SK-MEL-5 (cell line): ENCODE measurements around the gene FCHO2. TPM values are rescaled to one million over a fixed set of nuclear protein-coding genes. Genes with fewer than 3 reads are reported as not detected.
A peak's percentile ranks its signal among the peaks of the same experiment; 100 is the strongest.

Experiments used
- DNase-seq: peaks from one replicate; pipeline ENCODE4 v3.0.0-alpha.2; 2016; ENCODE audit warnings: low read depth, low spot score
- in situ Hi-C: cut with HindIII; loops from 2 replicates; pipeline ENCODE4 v1.10.0; 2016; ENCODE audit warnings: low sequenced_read_pairs, high pct_unique_total_duplicates, low pct_unique_long_range_greater_than_20kb
- total RNA-seq: library from RNA; depleted of rRNA; stranded (reverse); fragments of >200 nt; shearing (Covaris generic); gene quantifications from 2 replicates; pipeline ENCODE4 v1.2.3, GENCODE V29; 2014

The FCHO2 gene
- total RNA-seq, 1 experiment from 2014 or later = 6.7 TPM

DNA sequence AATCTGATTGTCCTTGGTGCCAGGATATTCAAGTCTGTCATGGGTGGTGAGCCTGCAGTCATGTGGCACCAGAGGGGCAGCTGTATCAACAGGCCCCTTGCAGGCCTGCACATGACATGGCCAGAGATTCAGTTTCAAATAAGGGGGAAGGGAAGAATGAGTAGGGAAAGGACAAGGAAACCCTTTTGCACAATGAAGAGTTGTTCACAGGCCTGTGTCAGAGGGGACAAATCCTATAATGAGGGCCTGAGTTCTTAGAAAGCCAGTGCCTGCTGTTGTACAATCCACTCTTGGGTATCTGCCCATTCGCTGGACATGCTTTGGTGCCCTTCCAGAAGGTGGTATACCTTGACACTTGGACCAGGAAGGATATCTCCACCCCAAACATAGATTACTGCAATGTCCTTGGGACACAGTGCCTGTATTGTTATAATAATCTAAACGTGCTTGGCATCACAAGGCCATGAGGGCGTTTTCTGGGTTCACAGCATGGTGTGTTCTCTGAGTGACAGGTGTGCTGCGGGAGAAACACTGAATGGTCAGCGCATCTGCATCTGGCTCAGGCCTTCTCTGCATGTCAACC, 162.6 kb downstream of the FCHO2 start:
- DNase-seq = peak; percentile 63
- in situ Hi-C loops = no loop called here

- in situ Hi-C loops = no loop called here
- no peak for DNase-seq
Observed at GRCh38 chr5:73119451-73120157, 163.8 kb downstream of the FCHO2 start.

- in situ Hi-C loops = no loop called here
- peak; percentile 21 for DNase-seq
Observed at GRCh38 chr5:73120222-73121118, 164.6 kb downstream of the FCHO2 start, which contains the start of gene TMEM171. Gene TMEM171, plus strand, starts transcription at chr5:73120575. Its CDS starts 2,799 bp downstream, at chr5:73123374.

DNA sequence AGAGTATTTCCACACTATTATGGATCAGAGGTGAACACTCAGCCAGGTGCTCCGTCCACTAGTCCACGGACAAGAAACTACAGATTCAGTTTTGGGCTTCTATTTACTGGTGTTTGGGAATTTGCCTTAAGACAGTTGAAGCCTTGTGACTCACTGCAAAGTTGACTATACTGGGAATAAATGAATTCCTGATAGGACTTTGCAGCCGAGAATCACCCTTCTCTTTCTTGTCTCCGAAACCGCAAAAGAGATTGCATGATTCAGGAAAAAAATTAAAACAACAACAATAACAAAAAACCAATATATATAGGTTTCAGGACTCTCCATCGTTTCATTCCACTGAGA, 165.2 kb downstream of the FCHO2 start:
- in situ Hi-C loops = no loop called here
- DNase-seq = no peak

GRCh38 chr5:73122875-73123810, 167.3 kb downstream of the FCHO2 start:
- in situ Hi-C loops = no loop called here
- DNase-seq = peak; percentile 16

- DNase-seq = no peak
- in situ Hi-C loops = no loop called here
Observed at GRCh38 chr5:73125289-73125688, 169.4 kb downstream of the FCHO2 start.

DNA sequence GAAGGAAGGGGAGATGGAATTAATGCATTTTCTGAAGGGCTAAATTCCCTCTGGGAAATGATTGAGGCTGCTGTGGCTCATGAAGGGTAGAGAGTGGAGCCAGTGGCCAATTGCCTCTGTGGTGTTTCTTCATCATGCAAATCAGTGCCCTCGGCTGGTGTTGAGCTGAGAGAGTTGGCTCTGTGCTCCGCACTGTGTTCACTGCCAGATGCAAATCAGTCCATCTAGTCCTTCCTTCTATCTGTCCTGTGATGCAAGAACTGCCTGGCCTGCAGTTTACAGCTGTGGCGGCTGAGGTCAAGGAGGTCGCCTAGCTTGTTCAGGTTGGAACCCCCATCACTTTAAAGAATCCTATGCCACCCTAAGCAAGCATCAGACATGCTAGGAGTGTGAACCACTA, 170.5 kb downstream of the FCHO2 start:
- in situ Hi-C loops = no loop called here

DNA sequence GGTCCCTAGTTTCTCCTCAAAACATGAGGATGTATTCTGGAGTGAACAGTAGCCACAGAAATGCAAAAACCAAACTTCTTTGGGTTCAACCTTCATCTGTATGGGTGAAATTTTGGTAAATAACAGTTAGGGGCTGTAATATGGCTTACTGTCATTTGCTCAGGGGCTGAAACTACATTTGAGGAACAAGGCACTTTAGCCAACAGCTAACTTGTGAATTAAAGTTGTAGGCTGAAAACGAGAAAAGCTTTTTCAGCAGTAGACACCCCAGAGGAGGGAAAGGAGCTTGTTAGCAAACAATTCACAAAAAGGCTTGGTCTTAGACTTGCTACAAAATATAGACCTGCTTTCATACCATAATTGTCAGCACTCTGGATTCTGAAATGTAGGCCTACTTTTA, 171.1 kb downstream of the FCHO2 start:
- no peak for DNase-seq
- in situ Hi-C loops = no loop called here

More for the DNA sequence above, 170.5 kb downstream of the FCHO2 start:
- no peak for DNase-seq

DNA sequence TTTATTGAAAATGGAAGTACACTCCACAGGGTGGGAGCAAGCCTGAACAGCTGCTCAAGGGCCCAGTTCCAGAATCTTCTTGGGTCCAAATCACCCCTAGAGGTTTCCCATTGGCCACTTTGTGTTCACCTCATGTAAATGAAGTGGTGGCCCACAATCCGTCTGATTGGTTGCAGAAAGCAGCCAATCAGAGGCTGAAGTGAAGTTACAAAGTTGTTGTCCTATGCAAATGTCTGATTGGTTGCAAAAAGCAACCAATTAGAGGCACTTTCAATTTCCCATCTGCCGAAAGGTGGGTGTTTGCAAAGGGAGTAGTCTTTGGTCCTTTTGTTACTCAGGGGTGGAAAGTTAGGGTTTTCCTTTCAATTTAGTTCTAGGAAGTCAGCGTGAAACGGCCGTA, 173.3 kb downstream of the FCHO2 start:
- in situ Hi-C loops = no loop called here
- no peak for DNase-seq

DNA sequence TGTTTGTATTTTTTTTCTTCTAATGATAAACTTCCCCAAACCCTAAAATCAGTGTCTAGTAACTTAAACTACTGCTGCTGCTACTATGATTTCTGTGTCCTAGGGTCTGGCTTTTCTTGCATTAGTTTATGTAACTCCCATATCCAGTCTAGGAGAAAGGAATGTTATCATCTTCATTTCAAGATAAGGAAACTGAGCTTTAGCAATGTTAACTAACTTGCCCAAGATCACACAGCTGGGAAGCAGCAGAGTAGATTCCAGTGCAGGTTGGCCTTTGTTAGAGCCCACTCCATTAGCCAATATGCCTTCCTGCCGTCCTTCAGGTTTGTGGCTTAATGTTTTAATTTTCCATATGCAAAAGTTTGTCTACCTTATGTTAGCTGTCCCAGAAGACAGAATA, 175.0 kb downstream of the FCHO2 start:
- no peak for DNase-seq
- in situ Hi-C loops = no loop called here

- DNase-seq = no peak
- in situ Hi-C loops = no loop called here
Observed at GRCh38 chr5:73131711-73132425, 176.0 kb downstream of the FCHO2 start.

DNA sequence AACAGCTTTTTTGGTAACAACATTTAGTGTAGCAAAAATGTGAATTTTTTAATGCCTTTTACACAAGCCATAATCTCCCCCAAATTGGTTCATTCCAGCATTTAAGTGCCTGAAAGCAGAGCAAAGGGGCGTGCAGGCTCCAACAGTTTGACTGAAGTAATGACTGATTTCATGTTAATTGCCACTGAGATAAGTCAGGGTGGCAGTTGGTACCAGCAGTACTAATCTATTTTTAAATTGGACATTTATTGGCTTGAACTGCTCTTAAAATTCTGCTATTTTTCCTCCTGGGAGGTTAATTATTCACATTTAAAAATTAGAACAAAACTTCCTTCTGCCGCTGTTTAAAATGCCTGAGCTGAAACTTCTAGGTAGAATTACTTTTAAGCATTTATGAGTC, 176.9 kb downstream of the FCHO2 start:
- in situ Hi-C loops = no loop called here
- DNase-seq = no peak

DNA sequence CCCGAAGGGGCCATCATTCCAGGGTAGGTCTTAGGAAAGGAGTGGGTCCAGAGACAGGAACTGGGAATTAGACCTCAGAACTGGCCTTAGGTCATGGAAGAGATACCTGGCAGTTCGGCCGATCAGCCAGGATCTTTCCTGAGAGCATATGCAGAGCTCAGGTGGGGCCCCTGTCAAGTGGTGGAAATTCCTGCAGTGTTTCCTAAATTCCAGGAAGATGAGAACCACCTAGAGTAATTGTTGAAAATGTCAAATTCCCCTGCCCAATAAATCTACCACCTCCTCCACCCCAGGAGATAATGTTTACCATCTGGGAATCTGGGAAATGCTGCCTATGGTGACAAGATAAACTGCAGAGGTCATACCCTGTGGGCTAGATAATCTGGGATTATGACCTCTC, 179.2 kb downstream of the FCHO2 start:
- in situ Hi-C loops = no loop called here

GRCh38 chr5:73135429-73136054, 179.7 kb downstream of the FCHO2 start:
- in situ Hi-C loops = no loop called here
- peak; percentile 62 for DNase-seq

More for the DNA sequence above, 179.2 kb downstream of the FCHO2 start:
- no peak for DNase-seq

GRCh38 chr5:73136055-73136562, 180.3 kb downstream of the FCHO2 start:
- in situ Hi-C loops = no loop called here
- no peak for DNase-seq
